NCI-H1417 (cell line): ENCODE data around the gene ERG28.
"Not testable (repeated sequence)": the region's sequence is repeated elsewhere in the genome, so short reads cannot be mapped to it uniquely, and the experiment has no call there.

ENCODE experiments used
- DNase-seq, 3 experiments: peaks; one replicate each; lab custom pipeline; 2025; lab: John Stamatoyannopoulos, UW

The ERG28 gene

GRCh38 chr14:75660630-75661498 lies at the start of gene ERG28, which contains the start of gene TTLL5:
Gene ERG28, minus strand, starts transcription at chr14:75660876. Its CDS starts 3,374 bp downstream, at chr14:75657502.
Gene TTLL5, plus strand, starts transcription at chr14:75661246. Its CDS starts 1,904 bp downstream, at chr14:75663150.
- peak; percentile 100 for DNase-seq

DNA sequence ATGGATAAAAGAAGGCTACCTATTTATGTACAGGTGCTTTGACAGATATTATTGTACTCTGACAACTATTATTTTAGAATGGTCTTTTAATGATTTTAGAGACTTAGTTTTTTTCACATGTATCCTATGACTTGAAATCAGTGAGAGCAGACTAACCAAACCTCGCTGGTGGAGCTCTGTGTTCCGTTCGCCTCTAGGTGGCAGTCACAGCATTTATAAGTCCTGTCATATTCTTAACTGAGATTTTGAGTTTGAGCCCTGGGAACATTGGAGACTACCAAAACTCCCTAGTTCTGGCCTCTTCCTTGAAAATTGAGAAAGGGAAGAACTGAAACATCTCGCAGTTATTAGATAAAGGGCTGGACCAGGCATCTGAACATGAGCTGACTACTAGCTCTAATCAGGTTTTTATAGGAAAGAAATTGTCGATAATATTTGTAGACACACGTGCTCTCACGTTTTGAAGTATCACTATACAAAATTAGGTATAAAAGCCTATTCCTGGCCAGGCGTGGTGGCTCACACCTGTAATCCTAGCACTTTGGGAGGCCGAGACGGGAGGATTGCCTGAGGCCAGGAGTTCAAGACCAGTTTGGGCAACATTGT lies 48.6 kb upstream of the ERG28 start:
- DNase-seq = peak; percentile 42 to 87 (median 82)

GRCh38 chr14:75705014-75705413 lies 44.3 kb upstream of the ERG28 start:
- no peak for DNase-seq

DNA sequence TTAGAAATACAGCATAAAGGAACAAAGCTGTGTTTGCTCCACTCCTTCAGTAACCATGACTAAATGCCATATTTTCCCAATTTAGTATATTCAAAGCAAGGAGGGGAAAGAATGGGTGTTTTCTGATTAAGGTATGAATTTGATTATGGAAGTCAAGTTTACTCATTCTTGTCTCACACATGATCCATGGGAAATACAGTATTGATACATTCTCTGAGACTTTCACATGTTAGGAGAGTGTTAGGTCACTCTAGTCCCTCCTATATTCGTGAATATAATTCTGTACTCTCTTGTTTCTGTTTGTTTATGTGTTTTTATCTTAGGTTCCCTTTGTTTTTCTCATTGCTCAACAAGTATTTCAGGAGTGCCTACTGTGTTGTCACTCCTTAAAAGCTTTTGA lies 42.8 kb upstream of the ERG28 start:
- DNase-seq = no peak

DNA sequence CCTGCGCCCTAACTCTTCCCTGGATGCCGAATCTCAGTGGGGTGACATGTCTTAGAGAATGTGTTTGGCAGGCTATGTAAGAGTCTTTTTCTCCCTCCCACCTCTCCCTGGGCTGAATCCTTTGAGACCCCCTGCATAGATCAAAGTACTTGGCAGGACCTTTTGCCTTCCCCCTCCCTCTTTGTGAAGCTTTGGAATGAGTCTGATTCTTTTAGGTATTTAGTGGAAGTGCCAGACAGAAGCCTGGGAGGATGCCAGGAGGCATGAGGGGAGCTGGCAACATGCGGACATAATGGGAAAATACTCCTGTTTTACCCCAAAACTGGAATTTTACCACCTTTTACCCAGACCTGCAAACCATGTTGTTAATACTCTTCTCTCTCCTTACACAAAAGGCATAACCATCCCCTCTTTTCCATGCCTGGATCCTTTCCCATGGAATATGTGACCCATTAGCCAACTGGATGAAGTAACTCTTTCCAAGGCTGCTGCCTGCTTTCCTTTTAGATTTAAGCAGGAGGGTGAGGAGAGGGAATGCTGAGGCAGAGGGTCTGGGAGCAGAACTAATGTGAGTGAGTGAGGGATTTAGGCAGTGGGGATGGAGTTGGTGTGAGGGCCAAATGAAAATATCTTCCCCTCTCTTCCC lies 42.1 kb upstream of the ERG28 start:
- no peak for DNase-seq

- DNase-seq = no peak
Measured at GRCh38 chr14:75702122-75702521, 41.4 kb upstream of the ERG28 start.

DNA sequence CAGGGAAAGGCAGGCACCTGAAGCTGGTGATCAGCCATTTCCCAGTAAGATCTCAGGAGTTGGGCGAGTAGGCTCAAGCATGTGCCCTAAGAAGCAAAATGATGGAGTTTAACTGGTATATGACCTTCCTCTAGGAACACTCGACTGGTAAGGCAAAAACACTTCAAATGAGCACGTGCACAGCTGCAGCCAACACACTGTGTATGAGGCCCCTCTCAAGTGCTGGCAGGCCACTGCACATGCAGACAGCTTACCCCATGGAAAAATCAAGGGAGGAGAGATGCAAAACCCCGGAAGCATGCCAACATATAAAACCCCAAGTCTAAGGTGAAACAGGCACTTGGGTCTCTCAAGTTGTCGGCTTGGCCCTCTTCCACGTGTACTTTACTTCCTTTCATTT lies 39.6 kb upstream of the ERG28 start:
- no peak for DNase-seq

DNA sequence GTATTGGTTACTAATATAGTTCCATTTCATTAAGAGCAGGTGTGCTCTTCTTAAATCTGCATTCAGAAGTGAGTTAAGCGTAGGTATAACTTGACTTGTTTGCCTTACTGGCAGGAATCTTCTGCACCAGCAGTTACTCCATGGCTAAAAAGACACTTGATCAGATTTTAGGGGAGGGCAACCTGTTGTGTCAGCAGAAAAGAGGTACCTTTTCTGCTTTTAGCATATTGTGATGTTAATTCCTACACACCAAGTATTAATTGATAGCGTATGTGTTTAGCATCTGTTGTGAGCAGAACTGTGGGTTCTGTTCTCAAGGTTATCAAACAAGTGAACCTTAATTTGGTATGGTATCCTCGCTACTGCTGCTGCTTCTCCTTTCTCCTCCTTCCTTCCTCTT lies 38.7 kb upstream of the ERG28 start:
- DNase-seq = no peak

GRCh38 chr14:75697918-75698317 lies 37.2 kb upstream of the ERG28 start:
- DNase-seq = no peak

DNA sequence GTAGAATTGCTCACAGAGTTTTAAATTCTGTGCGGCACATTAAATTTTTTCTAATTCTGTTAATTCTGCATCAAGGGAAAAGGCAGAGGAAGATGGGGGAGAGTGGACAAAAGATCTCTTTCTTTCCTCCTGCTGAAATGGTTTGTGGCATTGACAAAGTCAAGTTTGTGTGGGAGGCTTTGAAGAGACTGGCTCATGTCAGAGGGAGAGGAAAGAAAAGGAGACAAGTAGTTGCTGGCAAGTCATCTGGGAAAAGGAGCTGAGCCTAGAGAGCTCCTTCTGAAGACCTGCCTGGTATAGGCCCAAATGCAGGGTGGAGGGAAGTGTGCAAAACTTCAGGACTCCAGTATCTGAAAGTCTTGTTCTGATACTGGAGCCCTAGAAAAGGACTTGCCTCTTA lies 36.7 kb upstream of the ERG28 start:
- DNase-seq = no peak

DNA sequence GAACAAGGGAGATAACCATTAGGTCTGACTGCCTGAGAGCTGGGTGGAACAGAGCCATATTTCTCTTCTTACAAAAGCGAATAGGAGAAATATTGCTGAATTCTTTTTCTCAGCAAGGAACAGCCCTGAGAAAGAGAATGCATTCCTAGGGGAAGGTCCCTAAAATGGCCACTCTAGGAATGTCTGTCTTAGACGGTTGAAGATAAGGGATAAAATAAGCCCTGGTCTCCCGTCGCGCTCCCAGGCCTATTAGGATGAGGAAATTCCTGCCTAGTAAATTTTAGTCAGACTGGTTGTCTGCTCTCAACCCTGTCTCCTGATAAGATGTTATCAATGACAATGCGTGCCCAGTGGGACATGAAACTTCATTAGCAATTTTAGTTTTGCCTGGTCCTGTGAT lies 34.3 kb upstream of the ERG28 start:
- not testable (repeated sequence) for DNase-seq

GRCh38 chr14:75690010-75690409 lies 29.3 kb upstream of the ERG28 start:
- no peak for DNase-seq

GRCh38 chr14:75689012-75689411 lies 28.3 kb upstream of the ERG28 start:
- no peak for DNase-seq

GRCh38 chr14:75685910-75686309 lies 25.2 kb upstream of the ERG28 start:
- DNase-seq = no peak

DNA sequence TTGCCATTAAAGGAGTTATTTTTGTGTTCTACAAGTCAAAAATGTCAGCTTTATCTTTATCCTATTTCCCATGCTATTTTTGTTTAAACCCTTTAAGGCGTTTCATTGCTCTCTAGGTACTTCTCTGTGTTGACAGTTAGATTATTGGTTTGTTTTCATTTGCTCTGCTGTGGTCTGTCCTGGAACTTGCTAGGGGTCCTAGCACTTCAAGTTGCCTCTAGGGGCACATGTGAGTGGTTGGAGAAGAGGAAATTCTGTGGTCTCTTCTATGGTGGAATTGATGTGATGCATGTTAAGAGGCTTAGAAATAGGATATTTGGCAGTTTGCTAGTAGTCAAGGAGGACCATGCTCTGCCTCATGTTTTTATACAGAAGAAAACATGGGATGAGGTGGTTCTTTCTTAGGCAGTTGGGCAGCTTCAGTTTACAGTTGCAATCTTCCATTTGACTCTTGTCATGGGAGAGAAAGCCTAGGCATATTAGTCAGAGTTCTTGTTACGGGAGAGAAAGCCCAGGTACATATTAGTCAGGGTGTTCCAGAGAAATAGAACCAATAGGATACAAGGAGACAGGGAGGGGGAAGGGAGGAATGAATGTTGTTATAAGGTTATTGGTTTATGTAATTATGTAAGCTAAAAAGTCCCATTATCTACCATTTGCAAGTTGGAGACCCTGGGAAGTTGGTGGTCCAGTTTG lies 14.7 kb upstream of the ERG28 start:
- DNase-seq = no peak

- no peak for DNase-seq
Measured at GRCh38 chr14:75673345-75674035, 12.8 kb upstream of the ERG28 start.

GRCh38 chr14:75672605-75673192 lies 12.0 kb upstream of the ERG28 start:
- no peak for DNase-seq

DNA sequence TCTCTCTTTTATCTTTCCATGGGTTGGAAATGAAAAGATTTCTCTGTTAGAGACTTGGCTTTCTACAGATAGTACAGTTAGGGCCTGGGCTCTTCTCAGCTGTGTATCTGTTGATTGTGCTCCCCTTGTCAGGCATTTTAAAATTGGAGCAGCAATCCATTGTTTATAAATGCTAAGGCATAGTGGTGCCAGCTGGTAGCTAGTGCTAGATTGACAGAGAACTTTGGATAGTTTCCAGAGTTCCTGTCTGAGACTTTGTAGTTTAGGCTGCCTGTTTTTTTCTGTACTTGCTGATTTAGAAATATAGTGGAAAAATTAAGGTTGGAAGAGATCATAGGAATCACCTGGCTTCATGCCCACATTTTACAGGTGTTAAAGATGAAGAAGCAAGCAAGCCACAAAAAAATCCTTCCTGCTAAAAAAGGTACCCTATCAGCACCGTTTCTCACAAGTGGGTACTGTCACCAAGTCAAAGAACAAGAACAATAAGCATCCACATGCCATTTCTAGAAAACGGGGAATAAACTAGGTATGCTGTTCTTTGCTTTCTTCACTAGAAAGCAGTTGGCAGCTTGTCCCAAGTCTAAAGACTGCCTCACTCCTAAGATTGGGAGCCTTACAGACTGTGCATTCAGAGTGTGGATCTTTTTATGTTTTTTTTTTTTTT lies 6.6 kb upstream of the ERG28 start:
- no peak for DNase-seq

DNA sequence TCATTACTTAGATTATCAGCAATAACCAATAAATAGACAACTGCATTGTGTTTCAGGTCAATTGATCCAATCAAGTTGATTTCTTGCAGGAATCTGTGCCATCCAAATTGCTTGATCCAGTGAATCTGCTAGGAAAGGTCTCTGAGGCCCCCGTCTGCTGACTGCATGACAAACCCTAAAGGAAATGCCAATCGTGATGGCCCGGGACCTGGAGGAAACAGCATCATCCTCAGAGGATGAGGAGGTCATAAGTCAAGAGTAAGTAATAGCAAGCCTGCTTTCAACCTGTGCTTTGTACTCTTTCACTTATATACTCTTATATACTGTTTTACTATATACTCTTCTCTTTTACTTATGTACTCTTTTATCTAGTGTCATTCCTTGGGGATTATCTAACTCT lies 2.3 kb upstream of the ERG28 start:
- no peak for DNase-seq

DNA sequence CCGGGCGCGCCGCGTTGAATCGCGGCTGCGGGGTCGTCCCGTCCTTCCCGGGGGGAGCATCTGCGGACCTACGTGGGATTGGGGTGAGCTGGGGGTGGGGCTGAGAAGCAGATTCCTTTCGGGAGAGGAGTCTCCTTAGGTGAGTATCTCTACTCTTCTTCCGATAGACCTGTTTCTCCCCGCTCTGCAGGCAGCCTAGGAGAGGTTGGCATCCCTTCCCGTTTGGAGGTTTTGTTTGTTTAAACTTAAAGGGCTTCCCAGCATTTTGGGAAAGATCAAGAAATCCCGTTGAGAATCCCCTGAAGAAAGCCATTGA lies 781 bp upstream of the ERG28 start:
- DNase-seq = no peak

GRCh38 chr14:75660238-75660629 lies 442 bp downstream of the ERG28 start:
- no peak for DNase-seq
